SU-DHL-6 (cell line): Measurements from ENCODE around the gene GPR108.
"Not testable (repeated sequence)": the region's sequence is repeated elsewhere in the genome, so short reads cannot be mapped to it uniquely, and the experiment has no call there.

Source experiments
- H2AFZ ChIP-seq: fragments of 200-600 bp; sonication (generic); 2 replicates; pipeline ENCODE4 v1.6.1; 2014; ENCODE audit warnings: low read depth, mild to moderate bottlenecking, moderate library complexity, mixed read lengths, antibody characterized with exemption, low read length; ENCODE audit not compliant: severe bottlenecking
- H3F3A ChIP-seq: fragments of 200-600 bp; shearing (Covaris generic); 2 replicates; pipeline ENCODE4 v1.6.0; 2016; ENCODE audit warnings: antibody characterized with exemption, mild to moderate bottlenecking; ENCODE audit not compliant: insufficient read depth
- H3K27ac ChIP-seq: fragments of 200-600 bp; sonication (generic); 2 replicates; pipeline ENCODE4 v1.5.1; 2016; ENCODE audit warnings: low read depth, mild to moderate bottlenecking, low read length, moderate library complexity, mixed read lengths
- H3K27me3 ChIP-seq: fragments of 200-600 bp; sonication (generic), shearing (Covaris generic); 2 replicates; pipeline ENCODE4 v1.6.0; 2014; ENCODE audit warnings: mild to moderate bottlenecking, low read length
- H3K36me3 ChIP-seq: fragments of 200-600 bp; sonication (generic); 2 replicates; pipeline ENCODE4 v1.6.1; 2014; ENCODE audit warnings: mild to moderate bottlenecking, low read length, mixed read lengths
- H3K4me2 ChIP-seq: fragments of 300-600, 200-600 bp; shearing (Covaris generic), sonication (generic); 2 replicates; pipeline ENCODE4 v1.6.0; 2014; ENCODE audit warnings: low read length, low read depth, mild to moderate bottlenecking; ENCODE audit not compliant: poor library complexity, severe bottlenecking
- H3K4me3 ChIP-seq: fragments of 200-600 bp; sonication (generic); 2 replicates; pipeline ENCODE4 v1.5.1; 2014; ENCODE audit warnings: antibody characterized with exemption, low read length, mild to moderate bottlenecking, mixed read lengths; ENCODE audit not compliant: insufficient read depth, poor library complexity, severe bottlenecking
- H3K79me2 ChIP-seq: fragments of 200-600 bp; sonication (generic); 2 replicates; pipeline ENCODE4 v1.6.1; 2014; ENCODE audit warnings: mild to moderate bottlenecking, low read length, moderate library complexity; ENCODE audit not compliant: insufficient read depth
- H3K9ac ChIP-seq: fragments of 200-600 bp; sonication (generic); 2 replicates; pipeline ENCODE4 v1.7.0; 2014; ENCODE audit warnings: mild to moderate bottlenecking, low read length
- H3K9me2 ChIP-seq: fragments of 200-600 bp; sonication (generic); replicated peaks from 2 replicates; pipeline ENCODE4 v1.6.1; 2014; ENCODE audit warnings: low read length; ENCODE audit not compliant: insufficient read depth
- H3K9me3 ChIP-seq: fragments of 200-600 bp; sonication (generic); 2 replicates; pipeline ENCODE4 v1.6.1; 2014; ENCODE audit warnings: low read length, mixed read lengths; ENCODE audit not compliant: insufficient read depth
- H4K20me1 ChIP-seq: fragments of 200-600 bp; sonication (generic); 2 replicates; pipeline ENCODE4 v1.6.1; 2014; ENCODE audit warnings: low read depth, mild to moderate bottlenecking, antibody characterized with exemption, low read length, moderate library complexity, mixed read lengths
- EZH2phosphoT487 ChIP-seq: fragments of 200-600 bp; sonication (generic), shearing (Covaris generic); conservative IDR thresholded peaks from 2 replicates; pipeline ENCODE4 v1.6.1; 2018; ENCODE audit warnings: mild to moderate bottlenecking, antibody characterized with exemption, low read length, moderate library complexity, mixed read lengths
- TF ChIP-seq, protein P1 (sequence below): fragments of 200-600 bp; sonication (generic); IDR thresholded peaks from one replicate; pipeline ENCODE4 v1.5.1; 2017; ENCODE audit warnings: antibody characterized with exemption, mild to moderate bottlenecking, low read length, moderate library complexity; ENCODE audit not compliant: insufficient read depth, poor library complexity, severe bottlenecking

Gene GPR108

DNA sequence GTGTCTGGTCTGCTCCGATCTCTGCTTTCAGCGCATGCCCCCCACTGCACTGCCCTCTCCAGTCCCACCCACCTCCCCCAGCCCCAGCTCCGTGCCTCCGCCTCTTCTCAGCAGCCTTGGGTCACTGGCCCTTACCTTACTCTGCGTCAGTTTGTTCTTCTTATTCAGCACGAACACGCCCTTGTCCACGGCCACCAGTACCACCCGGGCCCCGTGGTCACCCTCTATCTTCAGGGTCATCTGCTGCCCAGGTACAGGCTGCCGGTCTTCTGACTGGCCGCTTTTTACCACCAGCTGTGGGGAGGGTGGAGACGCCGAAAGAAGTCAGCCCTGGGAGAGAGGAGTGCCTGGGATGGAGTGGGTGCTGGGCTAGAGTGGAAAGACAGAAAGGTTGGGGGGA, 27.8 kb downstream of the GPR108 start:
- H3K27ac ChIP-seq, result no peak overlapping the region
- no peaks in the 10 kb centered on the region for H3K36me3 ChIP-seq
- H3K4me2 ChIP-seq, result no peak overlapping the region
- no peak overlapping the region for H2AFZ ChIP-seq
- H3K4me3 ChIP-seq, result no peak overlapping the region
- H3K79me2 ChIP-seq, result no peaks in the 10 kb centered on the region
- H4K20me1 ChIP-seq, result no peaks in the 10 kb centered on the region
- no peaks in the 10 kb centered on the region for H3K9me2 ChIP-seq
- no peaks in the 10 kb centered on the region for H3K27me3 ChIP-seq
- H3K9ac ChIP-seq, result no peak overlapping the region
- no peaks in the 10 kb centered on the region for H3K9me3 ChIP-seq
- TF ChIP-seq EZH2phosphoT487, result no peak
- TF ChIP-seq, protein P1, sequence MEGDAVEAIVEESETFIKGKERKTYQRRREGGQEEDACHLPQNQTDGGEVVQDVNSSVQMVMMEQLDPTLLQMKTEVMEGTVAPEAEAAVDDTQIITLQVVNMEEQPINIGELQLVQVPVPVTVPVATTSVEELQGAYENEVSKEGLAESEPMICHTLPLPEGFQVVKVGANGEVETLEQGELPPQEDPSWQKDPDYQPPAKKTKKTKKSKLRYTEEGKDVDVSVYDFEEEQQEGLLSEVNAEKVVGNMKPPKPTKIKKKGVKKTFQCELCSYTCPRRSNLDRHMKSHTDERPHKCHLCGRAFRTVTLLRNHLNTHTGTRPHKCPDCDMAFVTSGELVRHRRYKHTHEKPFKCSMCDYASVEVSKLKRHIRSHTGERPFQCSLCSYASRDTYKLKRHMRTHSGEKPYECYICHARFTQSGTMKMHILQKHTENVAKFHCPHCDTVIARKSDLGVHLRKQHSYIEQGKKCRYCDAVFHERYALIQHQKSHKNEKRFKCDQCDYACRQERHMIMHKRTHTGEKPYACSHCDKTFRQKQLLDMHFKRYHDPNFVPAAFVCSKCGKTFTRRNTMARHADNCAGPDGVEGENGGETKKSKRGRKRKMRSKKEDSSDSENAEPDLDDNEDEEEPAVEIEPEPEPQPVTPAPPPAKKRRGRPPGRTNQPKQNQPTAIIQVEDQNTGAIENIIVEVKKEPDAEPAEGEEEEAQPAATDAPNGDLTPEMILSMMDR, result no peak
- H3F3A ChIP-seq, result no peaks in the 10 kb centered on the region

DNA sequence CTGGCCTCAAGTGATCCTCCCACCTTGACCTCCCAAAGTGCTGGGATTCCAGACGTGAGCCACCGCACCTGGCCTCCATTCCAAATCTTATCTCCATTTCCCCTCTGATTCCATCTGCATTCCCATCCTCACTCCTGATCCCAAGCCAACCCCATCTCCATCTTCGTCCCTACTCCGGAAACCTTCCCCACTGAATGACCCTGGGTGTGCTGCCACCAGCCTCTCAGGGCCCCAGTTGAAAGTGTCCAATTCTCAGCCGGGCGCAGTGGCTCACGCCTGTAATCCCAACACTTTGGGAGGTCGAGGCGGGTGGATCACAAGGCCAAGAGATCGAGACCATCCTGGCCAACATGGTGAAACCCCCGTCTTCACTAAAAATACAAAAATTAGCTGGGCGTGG, 28.5 kb downstream of the GPR108 start:
- not testable (repeated sequence) for H4K20me1 ChIP-seq, H3K9me2 ChIP-seq, H3K27ac ChIP-seq

DNA sequence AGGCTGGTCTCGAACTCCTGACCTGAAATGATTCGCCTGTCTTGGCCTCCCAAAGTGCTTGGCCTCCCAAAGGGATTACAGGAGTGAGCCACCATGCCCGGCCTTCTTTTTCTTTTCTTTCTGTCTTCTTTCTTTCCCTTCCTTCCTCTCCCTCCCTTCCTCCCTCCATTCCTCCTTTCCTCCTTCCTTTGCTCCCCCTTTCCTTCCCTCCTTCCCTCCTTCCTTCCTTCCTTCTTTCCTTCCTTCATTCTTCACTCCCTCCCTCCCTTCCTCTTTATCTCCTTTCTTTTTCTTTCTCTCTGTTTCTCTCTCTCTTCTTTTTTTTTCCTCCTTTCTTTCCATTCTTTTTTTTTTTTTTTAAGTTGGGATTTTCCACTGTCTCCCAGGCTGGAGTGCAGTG, 29.0 kb downstream of the GPR108 start:
- Histone ChIP-seq H3K9ac (no peak overlapping the region), H3F3A (no peaks in the 10 kb centered on the region), H3K4me2 (no peak overlapping the region), H3K9me3 (no peaks in the 10 kb centered on the region), H3K27me3 (no peaks in the 10 kb centered on the region), H3K27ac (no peak overlapping the region), H4K20me1 (no peaks in the 10 kb centered on the region), H3K9me2 (no peaks in the 10 kb centered on the region), H3K79me2 (no peaks in the 10 kb centered on the region), H3K4me3 (no peak overlapping the region), H2AFZ (no peak overlapping the region), H3K36me3 (no peaks in the 10 kb centered on the region)
- TF ChIP-seq, protein P1, result no peak
- no peak for TF ChIP-seq EZH2phosphoT487

More for the DNA sequence above, 28.5 kb downstream of the GPR108 start:
- H3K79me2 ChIP-seq, H3K36me3 ChIP-seq, H3K9ac ChIP-seq, H3F3A ChIP-seq, H3K4me3 ChIP-seq, H3K9me3 ChIP-seq, H3K4me2 ChIP-seq, H3K27me3 ChIP-seq, H2AFZ ChIP-seq: not testable (repeated sequence)

DNA sequence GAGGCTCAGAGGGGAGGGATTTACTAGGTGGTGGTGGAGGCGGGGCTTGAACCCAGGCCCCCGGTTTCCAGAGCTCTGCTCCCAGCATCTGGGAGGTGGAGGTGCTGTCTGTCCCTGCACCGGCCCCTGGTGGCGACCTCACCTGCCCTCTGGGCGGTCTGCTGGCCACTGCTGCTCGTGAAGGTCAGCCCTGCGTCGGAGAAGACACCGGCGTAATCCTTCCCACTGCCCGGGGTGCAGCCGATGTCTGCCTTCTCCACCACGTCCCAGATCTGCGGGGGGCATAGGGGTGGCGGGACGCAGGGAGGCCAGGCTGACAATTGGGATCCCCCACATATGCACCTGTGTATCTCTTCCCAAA, 29.7 kb downstream of the GPR108 start:
- Histone ChIP-seq H3K36me3 (no peaks in the 10 kb centered on the region), H3F3A (no peaks in the 10 kb centered on the region), H3K4me2 (no peak overlapping the region), H3K9me3 (no peaks in the 10 kb centered on the region), H3K9me2 (no peaks in the 10 kb centered on the region), H2AFZ (no peak overlapping the region), H3K79me2 (no peaks in the 10 kb centered on the region), H3K4me3 (no peak overlapping the region), H4K20me1 (no peaks in the 10 kb centered on the region), H3K27me3 (no peaks in the 10 kb centered on the region), H3K27ac (no peak overlapping the region), H3K9ac (no peak overlapping the region)
- TF ChIP-seq, protein P1, result no peak
- TF ChIP-seq EZH2phosphoT487, result no peak
